GM19395 (cell line): ENCODE results near the gene PSTPIP1.

Experiments used
- ATAC-seq: cut with Tn5 transposase; IDR thresholded peaks from one replicate; pipeline ENCODE4 v1.9.1; 2021; ENCODE audit warnings: mild to moderate bottlenecking, moderate library complexity; ENCODE audit not compliant: unreplicated experiment

The PSTPIP1 gene

GRCh38 chr15:77066971-77067690, 72.2 kb downstream of the PSTPIP1 start:
- no peak for ATAC-seq

GRCh38 chr15:77067691-77068367, 72.9 kb downstream of the PSTPIP1 start:
- ATAC-seq, result no peak

- no peak for ATAC-seq
Measured at GRCh38 chr15:77068633-77069032, 73.7 kb downstream of the PSTPIP1 start.

GRCh38 chr15:77069521-77070121, 74.7 kb downstream of the PSTPIP1 start:
- ATAC-seq, result no peak

- ATAC-seq, result no peak
Measured at GRCh38 chr15:77070180-77070494, 75.2 kb downstream of the PSTPIP1 start.

GRCh38 chr15:77070495-77071304, 75.8 kb downstream of the PSTPIP1 start, which contains the start of gene TSPAN3:
Gene TSPAN3, minus strand, starts transcription at chr15:77071109. Its CDS starts 155 bp downstream, at chr15:77070954.
- ATAC-seq, result peak; percentile 93

GRCh38 chr15:77071305-77072223, 76.6 kb downstream of the PSTPIP1 start:
- peak; percentile 25 for ATAC-seq

- ATAC-seq, result no peak
Measured at GRCh38 chr15:77074350-77074749, 79.4 kb downstream of the PSTPIP1 start.

GRCh38 chr15:77075528-77075927, 80.6 kb downstream of the PSTPIP1 start:
- no peak for ATAC-seq

GRCh38 chr15:77076323-77076915, 81.5 kb downstream of the PSTPIP1 start:
- no peak for ATAC-seq

- no peak for ATAC-seq
Measured at GRCh38 chr15:77081971-77082370, 87.0 kb downstream of the PSTPIP1 start.

GRCh38 chr15:77083381-77084160, 88.6 kb downstream of the PSTPIP1 start:
- ATAC-seq, result peak; percentile 62

GRCh38 chr15:77084436-77084835, 89.5 kb downstream of the PSTPIP1 start:
- ATAC-seq, result no peak

GRCh38 chr15:77085297-77085696, 90.4 kb downstream of the PSTPIP1 start:
- ATAC-seq, result no peak
